HepG2 (cell line): ENCODE results near the gene NKAIN4. TPM values are rescaled to one million over a fixed set of nuclear protein-coding genes. Genes with fewer than 3 reads are reported as not detected.
A peak's percentile ranks its signal among the peaks of the same experiment; 100 is the strongest.

Source experiments
- AGO2 ChIP-seq: fragments of 200-400 bp; formaldehyde crosslinking; optimal IDR thresholded peaks from 2 replicates; pipeline ENCODE3; 2017; ENCODE audit warnings: mild to moderate bottlenecking, low read depth, low read length, moderate library complexity
- ASH2L ChIP-seq: fragments of 300-600, 200-600 bp; sonication (generic); IDR thresholded peaks from 2 replicates; pipeline ENCODE4 v1.7.0; 2017; ENCODE audit warnings: low read depth, mild to moderate bottlenecking, moderate library complexity, mixed read lengths, low read length; ENCODE audit not compliant: insufficient read length
- MEIS2 ChIP-seq: sonication (generic); formaldehyde crosslinking; IDR thresholded peaks from 2 replicates; pipeline ENCODE4 v1.9.0; 2021; ENCODE audit warnings: mild to moderate bottlenecking, missing genetic modification reagents
- MXI1 ChIP-seq: IDR thresholded peaks from 3 replicates; pipeline ENCODE4 v1.6.1; 2012; ENCODE audit warnings: low read depth, low read length, inconsistent platforms, borderline replicate concordance
- NFYC ChIP-seq: IDR thresholded peaks from 2 replicates; pipeline ENCODE4 v1.6.1; 2016; ENCODE audit warnings: missing genetic modification reagents, missing compliant biosample characterization
- NR3C1 ChIP-seq: sonication (generic); formaldehyde crosslinking; IDR thresholded peaks from 2 replicates; pipeline ENCODE4 v1.4.0; 2020; ENCODE audit warnings: missing genetic modification reagents
- REPIN1 ChIP-seq: sonication (generic); formaldehyde crosslinking; IDR thresholded peaks from 2 replicates; pipeline ENCODE4 v1.8.0; 2022; ENCODE audit warnings: missing genetic modification reagents, low read depth, mild to moderate bottlenecking, borderline replicate concordance
- RFX5 ChIP-seq: IDR thresholded peaks from 2 replicates; pipeline ENCODE4 v1.6.1; 2011; ENCODE audit warnings: low read depth, low read length, improper control_type of control experiment
- SOX6 ChIP-seq, 2 experiments: fragments of 450-650 bp in 1 of 2; sonication (generic) in 1 of 2; formaldehyde crosslinking in 1 of 2; IDR thresholded peaks; 2 replicates each; pipeline versions ENCODE4 v1.4.0 to v1.6.1; 2017 to 2020; ENCODE audit warnings: antibody characterized with exemption in 1 of 2, mild to moderate bottlenecking in 1 of 2, missing genetic modification reagents in 1 of 2
- STAG1 ChIP-seq: sonication (generic); formaldehyde crosslinking; IDR thresholded peaks from 2 replicates; pipeline ENCODE4 v1.4.0; 2020; ENCODE audit warnings: missing genetic modification reagents
- THAP9 ChIP-seq: sonication (generic); formaldehyde crosslinking; IDR thresholded peaks from 2 replicates; pipeline ENCODE4; 2020; ENCODE audit warnings: missing genetic modification reagents, mild to moderate bottlenecking, borderline replicate concordance
- ZBTB34 ChIP-seq: sonication (generic); formaldehyde crosslinking; IDR thresholded peaks from 2 replicates; pipeline ENCODE4 v1.8.0; 2022; ENCODE audit warnings: mild to moderate bottlenecking, missing genetic modification reagents
- ZBTB42 ChIP-seq: sonication (generic); formaldehyde crosslinking; IDR thresholded peaks from 2 replicates; pipeline ENCODE4 v1.5.0; 2020; ENCODE audit warnings: mild to moderate bottlenecking, missing genetic modification reagents
- ZBTB7A ChIP-seq: sonication (generic); formaldehyde crosslinking; IDR thresholded peaks from 2 replicates; pipeline ENCODE4 v1.8.0; 2022; ENCODE audit warnings: mild to moderate bottlenecking, missing genetic modification reagents
- ZFP82 ChIP-seq: sonication (generic); formaldehyde crosslinking; IDR thresholded peaks from 2 replicates; pipeline ENCODE4 v1.5.1; 2020; ENCODE audit warnings: mild to moderate bottlenecking, missing genetic modification reagents, borderline replicate concordance
- ZNF10 ChIP-seq: sonication (generic); formaldehyde crosslinking; IDR thresholded peaks from 2 replicates; pipeline ENCODE4 v1.4.0; 2020; ENCODE audit warnings: mild to moderate bottlenecking, low read depth, missing genetic modification reagents, borderline replicate concordance
- ZNF263 ChIP-seq: sonication (generic); formaldehyde crosslinking; IDR thresholded peaks from 2 replicates; pipeline ENCODE4 v1.4.0; 2020; ENCODE audit warnings: missing genetic modification reagents
- ZNF44 ChIP-seq: sonication (generic); formaldehyde crosslinking; IDR thresholded peaks from 2 replicates; pipeline ENCODE4 v1.5.1; 2020; ENCODE audit warnings: mild to moderate bottlenecking, missing genetic modification reagents
- ZNF766 ChIP-seq: sonication (generic); formaldehyde crosslinking; IDR thresholded peaks from 2 replicates; pipeline ENCODE4 v1.5.0; 2020; ENCODE audit warnings: missing genetic modification reagents, borderline replicate concordance
- polyA plus RNA-seq, 8 experiments: library from polyadenylated mRNA; depleted of rRNA in 3 of 8; stranded (reverse) in 7 of 8; unstranded in 1 of 8; fragments of >200 nt; fragmentation: Illumina TruSeq in 4 of 8; extraction: Trizol in 4 of 8; gene quantifications; 2 replicates each; pipeline versions ENCODE4 v1.2.1 to v1.2.3, GENCODE V29; 2011 to 2016; ENCODE audit warnings: low read depth in 4 of 8, missing spikeins in 1 of 8, mixed read lengths in 1 of 8; ENCODE audit not compliant: insufficient read depth in 1 of 8
- total RNA-seq, 5 experiments: library from RNA; depleted of rRNA; stranded (reverse); fragments of >200 nt; fragmentation: Illumina TruSeq; extraction: Trizol; gene quantifications; 2 replicates each; pipeline ENCODE4 v1.2.3, GENCODE V29; 2016; ENCODE audit warnings: low read depth in 1 of 5
- TF ChIP-seq, protein P1 (sequence below): sonication (generic); formaldehyde crosslinking; conservative IDR thresholded peaks from 2 replicates; pipeline ENCODE4 v1.4.0; 2020; ENCODE audit warnings: missing genetic modification reagents
- TF ChIP-seq, protein P2 (sequence below): sonication (generic); formaldehyde crosslinking; IDR thresholded peaks from 2 replicates; pipeline ENCODE4 v1.4.0; 2020; ENCODE audit warnings: missing genetic modification reagents; ENCODE audit errors: not compliant biosample characterization

Gene NKAIN4
- total and polyA plus RNA-seq, 2 of the 13 experiments (the other 11 are each of a cell fraction or from before 2014, with no cell fraction given), result not detected

- TF ChIP-seq SOX6 (IDR thresholded peaks at IDR 0.05) (no peak), SOX6 (CRISPR knock-in tag; IDR thresholded peaks at IDR 0.05) (peak; percentile 50), ZNF766 (peak; percentile 60; the same call in 1 of the 2 replicates), AGO2 (peak; percentile 89), ASH2L (peak; percentile 55), STAG1 (CRISPR knock-in tag) (peak; percentile 63), ZBTB7A (CRISPR knock-in tag) (0 out of 2 replicates have a peak, but pooled peaks have one; percentile 52), NR3C1 (no peak), ZBTB34 (CRISPR knock-in tag) (0 out of 2 replicates have a peak, but pooled peaks have one; percentile 24), ZBTB42 (CRISPR knock-in tag) (peak; percentile 48; the same call in 1 of the 2 replicates), REPIN1 (CRISPR knock-in tag) (peak; percentile 26; the same call in 1 of the 2 replicates), NFYC (CRISPR knock-in tag) (no peak), MEIS2 (CRISPR knock-in tag) (peak; percentile 57; the same call in 1 of the 2 replicates), ZFP82 (CRISPR knock-in tag) (no peak), ZNF10 (CRISPR knock-in tag) (no peak), MXI1 (0 out of 3 replicates have a peak, but pooled peaks have one; percentile 10), ZNF44 (CRISPR knock-in tag) (peak; percentile 16; the same call in 1 of the 2 replicates), ZNF263 (peak; percentile 54; the same call in 1 of the 2 replicates), RFX5 (peak; percentile 45; the same call in 1 of the 2 replicates), THAP9 (CRISPR knock-in tag) (0 out of 2 replicates have a peak, but pooled peaks have one; percentile 32)
- TF ChIP-seq, protein P1, sequence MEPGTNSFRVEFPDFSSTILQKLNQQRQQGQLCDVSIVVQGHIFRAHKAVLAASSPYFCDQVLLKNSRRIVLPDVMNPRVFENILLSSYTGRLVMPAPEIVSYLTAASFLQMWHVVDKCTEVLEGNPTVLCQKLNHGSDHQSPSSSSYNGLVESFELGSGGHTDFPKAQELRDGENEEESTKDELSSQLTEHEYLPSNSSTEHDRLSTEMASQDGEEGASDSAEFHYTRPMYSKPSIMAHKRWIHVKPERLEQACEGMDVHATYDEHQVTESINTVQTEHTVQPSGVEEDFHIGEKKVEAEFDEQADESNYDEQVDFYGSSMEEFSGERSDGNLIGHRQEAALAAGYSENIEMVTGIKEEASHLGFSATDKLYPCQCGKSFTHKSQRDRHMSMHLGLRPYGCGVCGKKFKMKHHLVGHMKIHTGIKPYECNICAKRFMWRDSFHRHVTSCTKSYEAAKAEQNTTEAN (CRISPR knock-in tag), result peak; percentile 18; the same call in 1 of the 2 replicates
- TF ChIP-seq, protein P2, sequence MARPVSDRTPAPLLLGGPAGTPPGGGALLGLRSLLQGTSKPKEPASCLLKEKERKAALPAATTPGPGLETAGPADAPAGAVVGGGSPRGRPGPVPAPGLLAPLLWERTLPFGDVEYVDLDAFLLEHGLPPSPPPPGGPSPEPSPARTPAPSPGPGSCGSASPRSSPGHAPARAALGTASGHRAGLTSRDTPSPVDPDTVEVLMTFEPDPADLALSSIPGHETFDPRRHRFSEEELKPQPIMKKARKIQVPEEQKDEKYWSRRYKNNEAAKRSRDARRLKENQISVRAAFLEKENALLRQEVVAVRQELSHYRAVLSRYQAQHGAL (CRISPR knock-in tag), result no peak
Measured at GRCh38 chr20:63215101-63216040, 38.9 kb downstream of the NKAIN4 start (continued).
